Central memory CD4-positive, alpha-beta T cell (primary cell): Measurements from ENCODE around the gene ZDHHC8.

Experiments
- DNase-seq: peaks from one replicate; pipeline ENCODE4 v3.0.0; 2022

ZDHHC8 gene

DNA sequence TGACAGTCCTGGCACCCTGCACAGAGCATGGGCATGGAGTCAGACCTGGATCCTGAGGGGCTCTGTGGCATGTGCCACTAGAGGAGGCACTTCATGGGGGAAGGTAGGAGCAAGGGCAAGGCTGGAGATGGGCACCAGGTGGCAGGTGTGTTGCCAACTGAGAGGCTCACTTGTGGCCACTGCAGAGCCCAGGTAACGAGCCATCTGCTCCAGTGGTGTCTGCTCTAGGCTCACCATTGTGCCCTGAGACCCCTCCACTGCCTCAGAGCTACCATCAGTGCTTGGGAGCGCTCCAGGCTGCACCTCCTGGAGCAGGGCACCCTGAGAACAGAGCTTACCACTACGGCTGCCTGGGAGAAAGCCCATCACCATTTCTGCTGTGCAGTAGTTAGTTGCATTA is 1.3 kb upstream of the ZDHHC8 start:
- DNase-seq = no peak

GRCh38 chr22:20130731-20131596 is 640 bp upstream of the ZDHHC8 start:
- DNase-seq = peak; percentile 77

DNA sequence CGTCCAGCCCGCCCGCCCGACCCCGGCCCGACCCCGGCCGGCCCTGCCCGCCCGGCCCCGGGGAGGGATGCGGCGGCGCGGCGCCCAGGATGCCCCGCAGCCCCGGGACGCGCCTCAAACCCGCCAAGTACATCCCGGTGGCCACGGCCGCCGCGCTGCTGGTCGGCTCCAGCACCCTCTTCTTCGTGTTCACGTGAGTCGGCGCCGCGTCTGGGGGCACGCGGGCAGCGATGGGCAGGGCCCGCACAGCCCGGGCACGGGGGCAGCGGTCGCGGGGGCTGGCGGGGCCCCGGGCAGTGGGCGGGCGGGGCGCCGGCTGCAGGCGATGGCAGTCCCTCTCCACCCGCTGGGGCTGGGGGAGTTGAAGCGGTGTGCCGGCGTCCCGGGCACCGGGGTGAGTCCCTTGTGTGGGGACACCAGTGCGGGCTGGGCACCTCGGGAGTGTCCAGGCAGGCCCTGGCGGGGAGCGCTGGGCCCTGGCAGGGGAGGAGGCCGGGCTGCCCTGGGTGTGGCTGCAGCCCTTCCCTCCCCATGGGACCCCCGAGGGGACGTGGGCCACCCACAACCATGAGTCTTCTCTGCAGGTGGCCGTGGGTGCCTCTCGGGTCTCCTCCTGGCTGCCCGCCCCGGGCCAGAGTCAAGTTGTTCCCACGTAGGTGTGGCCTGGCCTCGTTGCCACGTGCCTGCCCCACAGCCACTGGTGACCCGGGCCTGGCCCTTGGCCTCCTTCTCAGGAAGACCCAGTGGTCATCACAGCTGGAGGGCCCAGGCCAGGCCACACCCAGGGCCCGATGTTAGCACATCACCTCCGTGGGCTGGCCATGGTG is 468 bp downstream of the ZDHHC8 start:
- peak; percentile 28 for DNase-seq

- no peak for DNase-seq
Observed at GRCh38 chr22:20132686-20133246, 1.2 kb downstream of the ZDHHC8 start.

DNA sequence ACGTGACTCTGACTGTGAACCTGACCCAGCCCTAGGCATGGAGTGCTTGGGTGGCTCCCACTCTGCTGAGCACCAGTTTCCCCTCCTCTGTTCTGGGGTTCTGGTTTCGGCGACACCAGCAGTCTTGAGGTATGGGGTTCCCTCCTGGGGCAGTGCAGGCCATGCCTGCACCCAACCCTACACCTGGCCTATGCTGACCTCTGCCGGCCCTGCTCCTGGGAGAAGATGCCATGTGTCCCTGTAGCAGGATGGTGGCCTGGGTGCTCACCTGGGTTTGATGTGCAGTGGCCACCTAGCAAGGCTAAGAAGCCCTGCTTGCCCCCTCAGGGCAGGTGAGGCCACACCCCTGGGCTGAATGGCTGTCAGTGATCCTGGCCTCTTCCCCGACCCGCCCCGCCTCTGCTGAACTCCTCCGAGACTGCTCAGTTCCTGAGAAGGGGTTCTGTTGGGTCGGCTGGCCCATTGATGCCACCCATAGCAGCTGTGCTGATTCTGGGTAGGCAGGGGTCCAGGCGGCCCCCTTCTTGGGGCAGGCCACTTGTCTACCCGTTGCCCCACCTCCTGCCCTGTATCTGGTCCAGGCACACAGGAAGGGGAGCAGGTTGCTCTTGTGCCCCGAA is 2.4 kb downstream of the ZDHHC8 start:
- DNase-seq = no peak

DNA sequence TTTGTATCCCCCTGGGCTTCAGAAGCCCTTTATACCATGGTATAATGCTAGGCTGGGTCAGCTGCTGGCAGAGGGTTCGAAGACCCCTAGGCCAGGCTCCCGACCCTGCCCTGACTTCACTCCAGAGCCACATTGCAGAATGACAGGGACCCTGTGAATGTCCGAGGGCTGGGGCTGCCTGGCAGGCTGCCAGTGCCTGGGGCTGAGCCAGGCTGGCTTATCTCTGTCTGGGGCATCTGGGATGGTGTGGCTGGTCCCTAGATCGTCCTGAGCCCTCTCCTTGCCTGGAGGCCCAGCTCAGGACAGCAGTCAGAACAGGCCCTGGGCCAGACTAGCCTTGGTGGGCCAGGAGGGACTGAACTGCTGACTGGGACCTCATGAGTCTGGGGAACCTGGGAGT is 3.7 kb downstream of the ZDHHC8 start:
- DNase-seq = no peak

GRCh38 chr22:20135806-20136602 is 4.4 kb downstream of the ZDHHC8 start:
- no peak for DNase-seq

DNA sequence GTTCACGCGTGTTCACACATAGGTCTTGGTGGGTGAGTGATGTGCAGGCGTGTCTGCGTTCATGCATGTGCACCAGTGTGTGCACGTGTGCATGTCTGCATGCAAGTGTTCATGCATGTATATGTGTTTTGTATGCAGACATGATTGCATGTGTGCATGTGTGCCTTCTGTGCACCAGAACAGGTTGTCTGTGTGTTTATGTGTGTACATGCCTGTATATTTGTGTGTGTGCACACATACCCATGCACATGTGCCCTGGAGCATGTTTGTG is 4.9 kb downstream of the ZDHHC8 start:
- no peak for DNase-seq

GRCh38 chr22:20137113-20137512 is 5.5 kb downstream of the ZDHHC8 start:
- DNase-seq = no peak

DNA sequence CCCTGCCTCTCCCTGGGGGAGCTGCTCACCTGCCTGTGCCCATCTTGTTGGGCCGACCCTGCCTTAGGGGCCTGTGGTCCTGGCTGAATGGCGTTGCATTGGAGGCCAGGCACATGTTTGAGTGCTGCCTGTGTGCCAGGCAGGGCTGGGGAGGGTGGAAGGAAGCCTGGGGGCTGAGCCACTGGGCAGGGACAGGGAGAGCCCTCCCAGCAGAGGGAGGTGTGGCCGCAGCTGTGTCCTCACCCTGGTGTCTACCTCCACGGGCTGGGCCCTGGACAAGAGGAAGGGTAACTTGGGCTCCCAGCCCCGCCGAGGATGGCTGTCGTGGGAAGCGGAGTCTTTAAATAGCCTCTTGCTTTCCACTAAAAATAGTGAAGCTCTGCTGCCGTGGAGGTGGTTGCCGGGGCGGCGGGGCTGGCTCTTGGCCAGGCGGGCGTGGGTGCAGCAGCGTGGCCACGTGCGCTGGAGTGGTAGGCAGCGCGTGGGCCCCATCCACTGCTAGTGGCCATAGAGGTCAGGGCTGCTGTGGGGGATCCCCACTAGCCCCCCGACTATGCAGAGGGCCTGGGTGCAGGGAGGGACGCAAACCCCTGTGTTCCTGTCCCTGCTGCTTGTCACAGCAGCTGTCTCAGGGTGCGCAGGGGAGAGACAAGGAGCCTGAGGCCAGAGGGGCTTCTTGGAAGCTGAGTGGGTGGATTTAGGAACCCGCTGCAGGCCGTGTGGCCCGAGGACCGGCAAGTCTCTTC is 6.2 kb downstream of the ZDHHC8 start:
- no peak for DNase-seq

GRCh38 chr22:20138417-20138738 is 6.8 kb downstream of the ZDHHC8 start:
- no peak for DNase-seq

DNA sequence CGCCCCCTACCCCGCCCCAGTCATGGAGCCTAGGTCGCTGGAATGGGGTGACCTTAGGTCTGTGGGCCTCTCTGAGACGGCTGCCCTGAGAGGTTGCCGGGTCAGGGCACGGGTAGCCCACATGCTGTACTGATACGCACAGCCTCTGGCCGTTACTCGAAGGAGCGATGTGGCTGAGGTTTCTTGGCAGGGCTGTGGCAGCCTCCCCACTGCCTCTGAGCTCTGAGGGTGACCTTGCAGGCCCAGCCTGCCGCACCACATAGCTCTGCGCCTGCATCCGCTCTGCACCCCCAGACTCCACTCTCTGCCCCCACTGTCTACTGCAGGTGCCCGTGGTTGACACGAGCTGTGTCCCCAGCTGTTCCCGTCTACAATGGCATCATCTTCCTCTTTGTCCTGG is 7.3 kb downstream of the ZDHHC8 start:
- DNase-seq = no peak

GRCh38 chr22:20139391-20140106 is 7.9 kb downstream of the ZDHHC8 start:
- no peak for DNase-seq

DNA sequence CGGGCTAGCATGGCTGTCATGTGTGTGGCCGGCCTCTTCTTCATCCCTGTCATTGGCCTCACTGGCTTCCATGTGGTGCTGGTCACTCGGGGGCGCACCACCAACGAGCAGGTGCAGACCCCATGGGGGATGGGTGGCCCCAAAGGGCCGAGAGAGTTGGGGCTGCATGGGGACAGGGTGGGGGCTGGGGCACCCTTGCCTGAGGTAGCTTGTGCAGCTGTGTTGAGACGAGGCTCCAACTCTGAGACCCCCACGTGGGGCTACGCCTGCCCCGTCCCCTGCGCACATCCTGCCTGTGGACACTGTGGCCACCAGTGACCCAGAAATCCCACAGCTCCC is 8.5 kb downstream of the ZDHHC8 start:
- DNase-seq = no peak

DNA sequence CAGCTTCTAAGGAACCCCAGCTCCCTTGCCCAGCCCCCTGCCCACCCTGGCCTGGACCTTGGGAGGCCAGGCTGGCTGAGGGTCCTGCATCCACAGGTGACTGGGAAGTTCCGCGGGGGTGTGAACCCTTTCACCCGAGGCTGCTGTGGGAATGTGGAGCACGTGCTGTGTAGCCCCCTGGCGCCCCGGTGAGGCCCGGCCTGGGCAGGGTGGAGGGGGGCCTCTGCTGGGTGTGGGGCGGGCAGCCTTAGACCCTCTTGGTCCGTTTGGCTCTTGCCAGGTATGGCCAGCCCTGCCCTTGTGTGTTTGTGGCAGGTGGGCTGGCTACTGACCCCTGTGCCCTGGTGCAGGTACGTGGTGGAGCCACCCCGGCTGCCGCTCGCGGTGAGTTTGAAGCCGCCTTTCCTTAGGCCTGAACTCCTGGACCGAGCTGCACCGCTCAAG is 8.9 kb downstream of the ZDHHC8 start:
- no peak for DNase-seq

DNA sequence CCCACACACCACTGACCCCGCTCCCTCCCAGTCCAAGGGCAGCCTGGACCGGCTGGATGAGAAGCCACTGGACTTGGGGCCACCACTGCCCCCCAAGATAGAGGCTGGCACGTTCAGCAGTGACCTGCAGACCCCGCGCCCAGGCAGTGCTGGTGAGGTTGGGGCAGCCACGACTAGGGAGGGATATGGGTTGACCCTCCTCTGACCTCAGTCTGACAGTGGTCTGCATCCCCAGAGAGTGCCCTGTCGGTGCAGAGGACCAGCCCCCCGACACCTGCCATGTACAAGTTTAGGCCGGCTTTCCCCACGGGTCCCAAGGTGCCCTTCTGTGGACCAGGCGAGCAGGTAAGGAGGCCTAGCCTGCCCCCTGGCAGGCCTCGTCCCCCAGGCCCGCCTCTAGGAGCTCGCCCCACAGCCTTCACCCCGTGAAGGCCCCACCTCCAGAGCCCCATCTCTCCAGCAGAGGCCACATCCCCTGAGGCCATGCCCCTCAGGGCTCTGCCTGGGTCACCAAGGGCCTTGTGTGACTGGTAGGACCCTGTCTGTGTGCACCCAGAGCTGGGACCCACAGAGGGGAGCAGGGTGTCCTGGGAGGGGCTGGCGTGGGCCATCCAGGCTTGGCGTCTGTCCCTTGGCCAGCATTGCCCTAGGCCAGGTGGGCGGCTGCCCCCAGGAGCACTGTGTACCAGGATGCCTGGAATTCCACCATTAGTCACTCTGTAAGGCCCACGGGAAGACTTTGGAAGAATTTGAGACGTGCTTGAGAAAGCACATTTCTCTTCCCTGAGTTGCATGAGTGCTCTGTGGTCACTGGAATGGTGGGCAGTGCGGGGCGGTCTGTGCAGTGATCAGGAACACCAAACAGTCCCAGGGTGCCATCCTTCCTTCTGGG is 9.8 kb downstream of the ZDHHC8 start:
- DNase-seq = no peak

DNA sequence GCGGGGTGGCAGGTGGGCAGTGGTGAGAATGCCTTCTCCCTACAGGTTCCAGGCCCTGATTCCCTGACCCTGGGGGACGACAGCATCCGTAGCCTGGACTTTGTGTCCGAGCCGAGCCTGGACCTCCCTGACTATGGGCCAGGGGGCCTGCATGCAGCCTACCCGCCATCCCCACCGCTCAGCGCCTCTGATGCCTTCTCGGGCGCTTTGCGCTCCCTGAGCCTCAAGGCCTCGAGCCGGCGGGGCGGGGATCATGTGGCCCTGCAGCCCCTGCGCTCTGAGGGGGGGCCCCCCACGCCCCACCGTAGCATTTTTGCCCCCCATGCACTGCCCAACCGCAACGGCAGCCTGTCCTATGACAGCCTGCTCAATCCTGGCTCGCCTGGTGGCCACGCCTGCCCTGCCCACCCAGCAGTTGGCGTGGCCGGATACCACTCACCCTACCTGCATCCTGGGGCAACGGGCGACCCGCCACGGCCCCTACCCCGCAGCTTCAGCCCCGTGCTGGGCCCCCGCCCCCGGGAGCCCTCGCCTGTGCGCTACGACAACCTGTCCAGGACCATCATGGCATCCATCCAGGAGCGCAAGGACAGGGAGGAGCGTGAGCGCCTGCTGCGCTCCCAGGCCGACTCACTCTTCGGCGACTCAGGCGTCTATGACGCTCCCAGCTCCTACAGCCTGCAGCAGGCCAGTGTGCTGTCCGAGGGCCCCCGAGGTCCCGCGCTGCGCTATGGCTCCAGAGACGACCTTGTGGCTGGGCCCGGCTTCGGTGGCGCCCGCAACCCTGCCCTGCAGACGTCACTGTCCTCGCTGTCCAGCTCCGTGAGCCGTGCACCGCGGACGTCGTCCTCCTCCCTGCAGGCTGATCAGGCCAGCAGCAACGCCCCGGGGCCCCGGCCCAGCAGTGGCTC is 11.4 kb downstream of the ZDHHC8 start:
- DNase-seq = no peak

DNA sequence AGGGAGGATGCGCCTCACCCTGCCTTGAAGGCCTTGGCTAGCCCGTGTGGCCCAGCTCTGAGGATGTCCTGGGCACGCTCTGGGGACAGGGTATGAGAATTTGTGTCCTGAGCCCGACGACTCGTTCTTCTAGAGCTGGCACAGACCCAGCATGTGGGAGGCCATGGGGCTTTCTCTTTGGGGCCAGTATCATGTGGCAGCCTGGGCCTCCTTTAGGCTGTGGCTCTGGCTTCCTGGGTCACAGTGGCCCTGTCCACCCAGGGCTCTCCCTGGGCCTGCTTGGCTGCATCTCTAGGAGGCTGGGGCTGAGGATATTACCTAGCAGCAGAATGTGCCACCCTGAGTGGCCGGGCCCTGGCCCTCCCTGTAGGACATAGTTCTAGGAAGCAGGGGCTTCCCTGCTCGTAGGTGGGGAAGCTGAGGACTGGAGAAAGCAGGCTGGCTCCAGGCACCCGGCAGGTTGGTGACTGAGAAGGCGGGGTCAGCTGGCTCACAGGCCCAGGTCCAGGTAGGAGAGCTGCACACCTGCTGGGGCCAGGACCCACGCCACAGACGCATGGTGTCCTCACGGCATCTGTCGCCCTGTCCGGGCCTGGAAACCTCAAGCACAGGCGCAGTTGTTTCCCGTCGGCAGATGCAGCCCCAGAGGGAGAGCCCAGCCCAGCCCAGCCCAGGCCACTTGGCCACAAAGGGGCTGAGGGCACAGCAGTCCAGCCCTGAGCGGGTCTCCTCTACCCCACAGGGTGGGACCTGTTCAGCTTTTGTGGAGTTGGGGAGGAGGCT is 12.5 kb downstream of the ZDHHC8 start:
- no peak for DNase-seq
